PC-9 (cell line): ENCODE measurements around the gene PRAMEF13. TPM values are rescaled to one million over a fixed set of nuclear protein-coding genes. Genes with fewer than 3 reads are reported as not detected.
"Not testable (repeated sequence)": the region's sequence is repeated elsewhere in the genome, so short reads cannot be mapped to it uniquely, and the experiment has no call there.

Experiments
- BruUV-seq: library from RNA; stranded (reverse); fragments of 400-500 nt; replicated peaks from 2 replicates; lab custom pipeline; 2021; lab: Mats Ljungman, UMichigan
- CTCF ChIA-PET: fragments of 300-600 bp; sonication (Branson Sonifier 250); formaldehyde crosslinking; loops from one replicate; lab custom pipeline; 2022; ENCODE audit warnings: antibody characterized with exemption; lab: Charles Lee
- POLR2A ChIA-PET: fragments of 300-600 bp; sonication (Branson Sonifier 250); formaldehyde crosslinking; loops from one replicate; lab custom pipeline; 2022; ENCODE audit warnings: antibody characterized with exemption; ENCODE audit not compliant: unreplicated experiment; lab: Charles Lee
- DNase-seq, 2 experiments: peaks; one replicate each; pipeline versions ENCODE4 v3.0.0 to v3.0.0-alpha.2; 2015 to 2022; ENCODE audit warnings: mixed read lengths in 1 of 2
- H2AFZ ChIP-seq: fragments of 200-600 bp; sonication (generic); 2 replicates; pipeline ENCODE4 v1.8.1; 2017; ENCODE audit warnings: antibody characterized with exemption
- H3F3A ChIP-seq: fragments of 200-600 bp; sonication (generic); 2 replicates; pipeline ENCODE4 v1.8.1; 2017; ENCODE audit warnings: antibody characterized with exemption, mild to moderate bottlenecking, low read depth; ENCODE audit not compliant: insufficient read depth
- H3K27ac ChIP-seq: fragments of 200-600 bp; sonication (generic); 2 replicates; pipeline ENCODE4 v1.6.1; 2016; ENCODE audit warnings: mixed run types
- H3K27me3 ChIP-seq: fragments of 200-600 bp; sonication (generic); 2 replicates; pipeline ENCODE4 v1.6.1; 2016; ENCODE audit warnings: low read depth, mixed run types; ENCODE audit not compliant: insufficient read depth
- H3K36me3 ChIP-seq: fragments of 200-600 bp; sonication (generic); 2 replicates; pipeline ENCODE4 v1.6.1; 2016; ENCODE audit warnings: low read depth, mixed run types
- H3K4me1 ChIP-seq: fragments of 200-600 bp; sonication (generic); replicated peaks from 2 replicates; pipeline ENCODE4 v1.6.1; 2016; ENCODE audit warnings: mixed run types; ENCODE audit not compliant: insufficient read depth
- H3K4me2 ChIP-seq: fragments of 200-600 bp; sonication (generic); 2 replicates; pipeline ENCODE4 v1.6.1; 2017; ENCODE audit warnings: mixed run types
- H3K4me3 ChIP-seq: fragments of 200-600 bp; sonication (generic); 2 replicates; pipeline ENCODE4 v1.6.1; 2016; ENCODE audit warnings: mixed run types
- H3K79me2 ChIP-seq: fragments of 200-600 bp; sonication (generic); 2 replicates; pipeline ENCODE4 v1.6.1; 2017; ENCODE audit warnings: low read depth, mixed run types
- H3K9me2 ChIP-seq: fragments of 200-600 bp; sonication (generic); 2 replicates; pipeline ENCODE4 v1.8.1; 2017; ENCODE audit warnings: mild to moderate bottlenecking; ENCODE audit not compliant: insufficient read depth
- H3K9me3 ChIP-seq: fragments of 200-600 bp; sonication (generic); 2 replicates; pipeline ENCODE4 v1.8.1; 2016; ENCODE audit warnings: low read depth; ENCODE audit not compliant: insufficient read depth
- H4K20me1 ChIP-seq: fragments of 200-600 bp; sonication (generic); 2 replicates; pipeline ENCODE4 v1.8.1; 2017; ENCODE audit not compliant: insufficient read depth
- EZH2 ChIP-seq: fragments of 200-600 bp; sonication (generic); IDR thresholded peaks from 2 replicates; pipeline ENCODE4 v1.8.0; 2017; ENCODE audit warnings: antibody characterized with exemption, low read depth
- intact Hi-C: fragments of 100-400 bp; cut with micrococcal nuclease; formaldehyde crosslinking; loops from one replicate; pipeline ENCODE4 v1.10.0; 2022; ENCODE audit not compliant: unreplicated experiment
- total RNA-seq: library from RNA; stranded (reverse); gene quantifications from 2 replicates; pipeline ENCODE4 v1.2.3, GENCODE V29; 2021
- TF ChIP-seq, protein P1 (sequence below): fragments of 200-600 bp; sonication (generic); conservative IDR thresholded peaks from 2 replicates; pipeline ENCODE4 v1.6.1; 2017; ENCODE audit warnings: mixed run types, antibody characterized with exemption, mild to moderate bottlenecking, moderate library complexity

The PRAMEF13 gene
- total RNA-seq, 1 experiment from 2014 or later = not detected

DNA sequence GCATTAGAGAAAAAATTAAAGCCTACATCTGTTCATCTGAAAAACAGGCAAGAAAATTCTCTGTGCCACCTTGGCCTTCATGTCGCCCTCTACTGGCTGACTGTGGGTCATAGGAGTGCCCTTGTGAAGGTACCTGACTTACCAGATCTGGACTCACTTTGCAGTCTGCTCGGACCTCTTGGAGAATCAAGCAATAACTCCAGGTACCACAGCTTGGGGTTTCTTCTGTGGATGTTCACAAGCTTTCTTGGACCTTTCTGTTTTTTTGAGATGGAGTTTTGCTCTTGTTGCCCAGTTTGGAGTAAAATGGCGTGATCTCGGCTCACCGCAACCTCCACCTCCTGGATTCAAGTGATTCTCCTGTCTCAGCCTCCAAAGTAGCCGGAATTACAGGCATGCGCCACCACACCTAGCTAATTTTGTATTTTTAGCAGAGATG, 27.2 kb upstream of the PRAMEF13 start:
- H3K27me3 ChIP-seq = peaks cover 7% of the 10 kb centered on the region
- no peaks in the 10 kb centered on the region for H3K79me2 ChIP-seq
- H3F3A ChIP-seq = no peaks in the 10 kb centered on the region
- no peak overlapping the region for H3K27ac ChIP-seq
- POLR2A ChIA-PET = no interaction called here
- TF ChIP-seq, protein P1, sequence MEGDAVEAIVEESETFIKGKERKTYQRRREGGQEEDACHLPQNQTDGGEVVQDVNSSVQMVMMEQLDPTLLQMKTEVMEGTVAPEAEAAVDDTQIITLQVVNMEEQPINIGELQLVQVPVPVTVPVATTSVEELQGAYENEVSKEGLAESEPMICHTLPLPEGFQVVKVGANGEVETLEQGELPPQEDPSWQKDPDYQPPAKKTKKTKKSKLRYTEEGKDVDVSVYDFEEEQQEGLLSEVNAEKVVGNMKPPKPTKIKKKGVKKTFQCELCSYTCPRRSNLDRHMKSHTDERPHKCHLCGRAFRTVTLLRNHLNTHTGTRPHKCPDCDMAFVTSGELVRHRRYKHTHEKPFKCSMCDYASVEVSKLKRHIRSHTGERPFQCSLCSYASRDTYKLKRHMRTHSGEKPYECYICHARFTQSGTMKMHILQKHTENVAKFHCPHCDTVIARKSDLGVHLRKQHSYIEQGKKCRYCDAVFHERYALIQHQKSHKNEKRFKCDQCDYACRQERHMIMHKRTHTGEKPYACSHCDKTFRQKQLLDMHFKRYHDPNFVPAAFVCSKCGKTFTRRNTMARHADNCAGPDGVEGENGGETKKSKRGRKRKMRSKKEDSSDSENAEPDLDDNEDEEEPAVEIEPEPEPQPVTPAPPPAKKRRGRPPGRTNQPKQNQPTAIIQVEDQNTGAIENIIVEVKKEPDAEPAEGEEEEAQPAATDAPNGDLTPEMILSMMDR = peak; percentile 40; the same call in 1 of the 2 replicates
- no peak for TF ChIP-seq EZH2
- no TSS peak for BruUV-seq
- intact Hi-C loops = no loop called here
- no peaks in the 10 kb centered on the region for H3K4me1 ChIP-seq
- H3K4me3 ChIP-seq = no peak overlapping the region
- H2AFZ ChIP-seq = no peak overlapping the region
- no peak overlapping the region for H3K4me2 ChIP-seq
- DNase-seq = peak in 1 of 2 experiments; percentile 9
- H3K36me3 ChIP-seq = no peaks in the 10 kb centered on the region
- no peaks in the 10 kb centered on the region for H4K20me1 ChIP-seq
- H3K9me3 ChIP-seq = no peaks in the 10 kb centered on the region
- CTCF ChIA-PET = no interaction called here
- no peaks in the 10 kb centered on the region for H3K9me2 ChIP-seq

DNA sequence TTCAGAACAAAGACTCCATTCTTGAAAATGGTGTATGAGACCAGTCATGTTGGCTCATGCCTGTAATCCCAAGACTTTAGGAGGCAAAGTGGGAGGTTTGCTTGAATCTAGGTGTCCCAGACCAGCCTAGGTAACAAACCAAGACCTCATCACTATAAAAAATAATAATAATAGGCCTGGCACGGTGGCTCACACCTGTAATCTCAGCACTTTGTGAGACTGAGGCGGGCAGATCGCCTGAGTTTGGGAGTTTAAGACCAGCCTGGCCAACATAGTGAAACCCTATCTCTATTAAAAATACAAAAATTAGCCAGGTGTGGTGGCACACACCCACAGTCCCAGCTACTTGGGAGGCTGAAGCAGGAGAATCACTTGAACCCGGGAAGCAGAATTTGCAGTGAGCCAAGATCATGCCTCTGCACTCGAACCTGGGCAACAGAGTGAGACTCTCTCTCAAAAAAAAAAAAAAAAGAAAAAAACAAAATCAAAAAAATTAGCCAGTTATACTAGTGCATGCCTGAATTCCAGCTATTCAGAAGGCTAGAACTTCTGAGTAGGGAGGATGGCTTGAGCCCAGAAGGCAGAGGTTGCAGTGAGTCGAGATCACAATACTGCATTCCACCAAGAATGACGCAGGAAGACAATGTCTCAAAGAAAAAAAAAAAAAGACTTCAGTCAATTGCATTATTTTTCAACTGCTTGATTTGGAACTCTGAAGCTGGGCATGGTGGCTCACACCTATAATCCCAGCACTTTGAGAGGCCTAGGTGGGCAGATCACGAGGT, 26.3 kb upstream of the PRAMEF13 start:
- H3K36me3 ChIP-seq, POLR2A ChIA-PET, CTCF ChIA-PET, H3F3A ChIP-seq, H3K9me2 ChIP-seq, DNase-seq, H3K4me1 ChIP-seq, intact Hi-C loops, H3K27ac ChIP-seq, H4K20me1 ChIP-seq, BruUV-seq, H3K9me3 ChIP-seq, H3K79me2 ChIP-seq, H3K4me2 ChIP-seq, H3K27me3 ChIP-seq, H2AFZ ChIP-seq, H3K4me3 ChIP-seq: not testable (repeated sequence)

DNA sequence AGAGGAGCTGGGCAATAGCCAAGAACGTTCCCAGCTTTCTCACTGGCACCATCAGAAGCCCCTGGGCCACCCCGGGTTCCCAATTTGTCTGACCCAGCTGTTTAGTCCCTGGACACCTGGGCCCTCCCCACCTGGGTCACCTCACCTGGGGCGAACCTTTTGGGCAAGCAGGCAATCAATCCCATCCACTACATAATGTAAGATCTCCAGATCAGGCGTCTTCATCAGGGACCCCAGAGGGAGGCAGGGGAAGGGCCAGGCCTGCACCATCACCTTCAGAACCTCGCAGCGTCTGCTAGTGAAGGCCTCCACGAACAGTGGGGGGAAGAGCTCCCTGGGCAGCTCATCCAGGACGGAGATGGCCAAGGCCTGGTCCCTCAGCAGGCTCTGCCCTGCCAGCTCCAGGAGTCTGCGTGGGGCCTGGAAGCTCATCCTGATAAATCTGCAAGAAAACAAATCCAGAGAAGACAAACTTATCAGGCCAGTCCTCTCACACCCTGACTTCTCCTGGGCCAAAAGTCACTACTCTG, 24.5 kb upstream of the PRAMEF13 start, which contains the start of gene PRAMEF18:
Gene PRAMEF18, minus strand, starts transcription at position 480 of the 530 bp plus-strand sequence. Its CDS starts 48 bp downstream, at position 432.
- H3K4me2 ChIP-seq, H2AFZ ChIP-seq, DNase-seq, H3K27me3 ChIP-seq, H3K4me1 ChIP-seq, H3F3A ChIP-seq, H3K36me3 ChIP-seq, CTCF ChIA-PET, H3K79me2 ChIP-seq, H3K27ac ChIP-seq, BruUV-seq, H3K9me2 ChIP-seq, H4K20me1 ChIP-seq, POLR2A ChIA-PET, H3K9me3 ChIP-seq, intact Hi-C loops, H3K4me3 ChIP-seq: not testable (repeated sequence)

DNA sequence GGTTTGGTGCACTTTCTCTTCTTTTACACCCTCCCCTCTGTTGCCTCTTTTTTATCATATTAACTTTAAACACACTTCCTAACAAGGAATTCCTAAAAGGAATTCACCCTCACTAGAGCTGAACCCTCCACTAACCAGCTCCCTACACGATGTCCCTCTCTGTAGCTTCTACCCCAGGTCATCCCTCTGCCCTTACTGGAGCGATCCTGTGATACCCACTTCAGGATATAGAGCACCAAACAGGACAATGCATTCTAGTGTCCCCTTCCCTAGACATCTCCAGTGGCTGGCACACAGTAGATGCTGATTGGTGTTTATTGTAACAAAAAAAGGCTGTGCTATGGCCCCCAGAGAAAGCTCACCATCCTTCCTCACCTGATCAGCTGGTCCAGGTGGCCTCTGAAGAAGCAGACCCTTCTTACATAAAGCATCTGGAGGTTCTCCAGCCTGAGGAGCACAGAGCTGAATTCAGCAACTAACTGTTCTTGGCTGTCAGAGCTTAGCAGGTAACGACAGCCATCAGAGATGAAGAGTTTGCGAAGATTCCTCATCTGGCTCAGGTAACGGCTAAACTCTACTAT, 23.4 kb upstream of the PRAMEF13 start:
- intact Hi-C loops = no loop called here
- CTCF ChIA-PET = no interaction called here

DNA sequence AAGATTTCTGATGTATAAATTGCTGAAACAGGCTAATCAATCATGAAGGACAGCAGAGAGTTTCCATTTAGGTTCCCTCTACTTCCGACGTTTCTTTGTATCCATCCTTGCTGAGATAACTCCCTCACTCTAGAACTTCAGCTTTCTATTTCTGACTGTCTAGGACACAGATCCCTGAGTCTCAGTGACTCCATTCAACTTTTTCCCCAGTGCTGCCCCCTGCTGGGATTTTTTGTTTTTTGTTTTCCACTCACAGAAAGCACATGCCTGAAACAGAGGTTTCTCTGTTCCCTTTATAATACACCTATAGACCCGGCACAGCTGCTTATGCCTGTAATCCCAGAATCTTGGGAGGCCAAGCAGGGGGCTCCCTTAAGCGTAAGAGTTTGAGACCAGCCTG, 21.6 kb upstream of the PRAMEF13 start:
- H3K9me3 ChIP-seq, H3K4me3 ChIP-seq, DNase-seq, H3K36me3 ChIP-seq, H3K4me1 ChIP-seq, POLR2A ChIA-PET, intact Hi-C loops, CTCF ChIA-PET, H3K27ac ChIP-seq, H3K4me2 ChIP-seq, BruUV-seq, H2AFZ ChIP-seq, H4K20me1 ChIP-seq, H3K27me3 ChIP-seq, H3K79me2 ChIP-seq, H3K9me2 ChIP-seq, H3F3A ChIP-seq: not testable (repeated sequence)

More for the DNA sequence above, 23.4 kb upstream of the PRAMEF13 start:
- BruUV-seq = no TSS peak
- Histone ChIP-seq H3K27ac (no peak overlapping the region), H3K27me3 (peaks cover 7% of the 10 kb centered on the region), H3K9me2 (no peaks in the 10 kb centered on the region), H4K20me1 (no peaks in the 10 kb centered on the region), H3K9me3 (no peaks in the 10 kb centered on the region), H3K79me2 (no peaks in the 10 kb centered on the region), H2AFZ (no peak overlapping the region), H3F3A (no peaks in the 10 kb centered on the region), H3K4me2 (no peak overlapping the region), H3K4me1 (no peaks in the 10 kb centered on the region), H3K36me3 (no peaks in the 10 kb centered on the region), H3K4me3 (no peak overlapping the region)
- POLR2A ChIA-PET = no interaction called here
- no peak for TF ChIP-seq EZH2
- TF ChIP-seq, protein P1 = no peak
- no peak for DNase-seq
